B cell (primary cell): Measurements from ENCODE around the gene IRX5. TPM values are rescaled to one million over a fixed set of nuclear protein-coding genes. Genes with fewer than 3 reads are reported as not detected.

ENCODE experiments used
- ATAC-seq: fragments of 200-7000 bp; cut with Tn5 transposase; one replicate; pipeline ENCODE4 v1.10.0; 2021; ENCODE audit warnings: low read depth, mild to moderate bottlenecking, moderate number of reproducible peaks, moderate library complexity
- CTCF ChIA-PET: fragments of 350-600 bp; sonication (Branson Sonifier 250); formaldehyde crosslinking; loops from one replicate; lab custom pipeline; 2021; ENCODE audit warnings: antibody characterized with exemption, inconsistent platforms; lab: Charles Lee
- POLR2A ChIA-PET: fragments of 350-600 bp; sonication (Branson Sonifier 250); formaldehyde crosslinking; loops from one replicate; lab custom pipeline; 2021; ENCODE audit warnings: antibody characterized with exemption; lab: Charles Lee
- DNase-seq: peaks from one replicate; pipeline ENCODE4 v3.0.0; 2013
- H2AFZ ChIP-seq: 2 replicates; pipeline ENCODE4 v1.6.1; 2012; ENCODE audit warnings: mild to moderate bottlenecking, low read depth, low read length; ENCODE audit not compliant: insufficient read depth, poor library complexity, severe bottlenecking
- H3K27ac ChIP-seq, 2 donors: 1 replicate in 1 of 2; 2 replicates in 1 of 2; pipeline ENCODE4 v1.5.1; 2012 to 2013; ENCODE audit warnings: low read length in 2 of 2, mild to moderate bottlenecking in 2 of 2, moderate library complexity in 1 of 2
- H3K27me3 ChIP-seq, 4 experiments: fragments of 200-600 bp in 1 of 4; sonication (generic) in 1 of 4; replicated peaks in 1 of 4; 1 replicate in 2 of 4; 2 replicates in 2 of 4; pipeline versions ENCODE4 v1.6.1 to v1.7.0; 2013 to 2016; ENCODE audit warnings: low read length in 3 of 4, mild to moderate bottlenecking in 2 of 4, mixed read lengths in 1 of 4, moderate library complexity in 1 of 4; ENCODE audit not compliant: insufficient read depth in 4 of 4, control insufficient read depth in 3 of 4; ENCODE audit errors: control extremely low read depth in 1 of 4
- H3K36me3 ChIP-seq, 2 experiments: replicated peaks in 1 of 2; 1 replicate in 1 of 2; 2 replicates in 1 of 2; pipeline versions ENCODE4 v1.6.1 to v1.7.1; 2013; ENCODE audit warnings: low read length in 1 of 2; ENCODE audit not compliant: insufficient read depth in 2 of 2, control insufficient read depth in 1 of 2; ENCODE audit errors: control extremely low read depth in 1 of 2, extremely low read depth in 1 of 2
- H3K4me1 ChIP-seq, 2 donors: fragments of 200-600 bp in 1 of 2; sonication (generic) in 1 of 2; 1 replicate in 1 of 2; 2 replicates in 1 of 2; pipeline versions ENCODE4 v1.5.1 to v1.6.1; 2013 to 2017; ENCODE audit warnings: low read length in 2 of 2; ENCODE audit not compliant: control insufficient read depth in 2 of 2, insufficient read depth in 2 of 2
- H3K4me2 ChIP-seq: replicated peaks from 2 replicates; pipeline ENCODE3; 2012; ENCODE audit warnings: mild to moderate bottlenecking, low read depth, low read length; ENCODE audit not compliant: poor library complexity, severe bottlenecking
- H3K4me3 ChIP-seq, 5 experiments: fragments of 200-600 bp in 1 of 5; sonication (generic) in 1 of 5; 1 replicate in 3 of 5; 2 replicates in 2 of 5; pipeline versions ENCODE4 v1.5.1 to v1.7.0; 2011 to 2016; ENCODE audit warnings: low read length in 4 of 5, mild to moderate bottlenecking in 4 of 5, low read depth in 2 of 5, control low read depth in 1 of 5, moderate library complexity in 1 of 5; ENCODE audit not compliant: insufficient read depth in 1 of 5; ENCODE audit errors: control extremely low read depth in 1 of 5, extremely low read depth in 1 of 5
- H3K79me2 ChIP-seq: fragments of 200-600 bp; sonication (generic); one replicate; pipeline ENCODE4 v1.6.0; 2016; ENCODE audit warnings: low read length; ENCODE audit not compliant: control insufficient read depth, insufficient read depth
- H3K9ac ChIP-seq: fragments of 200-600 bp; sonication (generic); 2 replicates; pipeline ENCODE4 v1.6.1; 2017; ENCODE audit warnings: mild to moderate bottlenecking, low read length, moderate library complexity
- H3K9me3 ChIP-seq, 3 donors: one replicate each; pipeline versions ENCODE4 v1.6.1 to v1.7.1; 2013; ENCODE audit warnings: low read length in 2 of 3; ENCODE audit not compliant: control insufficient read depth in 2 of 3, insufficient read depth in 1 of 3; ENCODE audit errors: control extremely low read depth in 1 of 3
- H4K20me1 ChIP-seq: 2 replicates; pipeline ENCODE4 v1.6.0; 2012; ENCODE audit warnings: mild to moderate bottlenecking, low read length; ENCODE audit not compliant: insufficient read depth, control insufficient read depth, poor library complexity, severe bottlenecking
- H3K27ac Mint-ChIP-seq: one replicate; pipeline ENCODE4 v1.8.0; 2021; ENCODE audit warnings: mixed read lengths
- H3K27me3 Mint-ChIP-seq: one replicate; pipeline ENCODE4 v1.8.0; 2021; ENCODE audit warnings: mixed read lengths
- H3K4me1 Mint-ChIP-seq: one replicate; pipeline ENCODE4 v1.8.0; 2021; ENCODE audit warnings: mixed read lengths
- H3K4me3 Mint-ChIP-seq: one replicate; pipeline ENCODE4 v1.8.0; 2021; ENCODE audit warnings: mixed read lengths
- H3K9me3 Mint-ChIP-seq: one replicate; pipeline ENCODE4 v1.8.0; 2022; ENCODE audit warnings: mixed read lengths; ENCODE audit not compliant: insufficient read depth
- CTCF ChIP-seq: fragments of 200-600 bp; IDR thresholded peaks from one replicate; pipeline ENCODE4 v1.8.0; 2022; ENCODE audit warnings: antibody characterized with exemption, mild to moderate bottlenecking
- EZH2 ChIP-seq: IDR thresholded peaks from 2 replicates; pipeline ENCODE4 v1.6.1; 2012; ENCODE audit warnings: borderline replicate concordance, low read depth, mild to moderate bottlenecking, moderate library complexity, low read length; ENCODE audit not compliant: insufficient read depth, poor library complexity, severe bottlenecking
- WGBS: methylation state at CpG from one replicate; pipeline ENCODE4 v1.1.5; 2013; ENCODE audit warnings: missing lambda C conversion rate; ENCODE audit not compliant: insufficient coverage; 5-methylcytosine and 5-hydroxymethylcytosine counted together
- intact Hi-C: fragments of 100-400 bp; cut with micrococcal nuclease; formaldehyde crosslinking; loops from one replicate; pipeline ENCODE4 v1.10.0; 2022
- polyA plus RNA-seq: library from polyadenylated mRNA; depleted of rRNA; stranded (reverse); fragments of >200 nt; gene quantifications from 2 replicates; pipeline ENCODE4 v1.2.3, GENCODE V29; 2012
- total RNA-seq, 2 donors: library from RNA; stranded (reverse); fragments of 120-200 nt in 1 of 2; gene quantifications; 1 replicate in 1 of 2; 2 replicates in 1 of 2; pipeline versions ENCODE4 v1.2.3 to v1.2.4, GENCODE V29; 2013 to 2022

IRX5 gene
- total and polyA plus RNA-seq, 2 donors (not counting 1 experiment from before 2014, with no cell fraction given) = not detected

- intact Hi-C loops = no loop called here
Observed at GRCh38 chr16:54921206-54921824, 9.3 kb upstream of the IRX5 start.

More at GRCh38 chr16:54921206-54921824, 9.3 kb upstream of the IRX5 start:
- TF ChIP-seq CTCF (no peak), EZH2 (no peak)
- Histone ChIP-seq H3K27ac (no peak overlapping the region), H3K79me2 (no peaks in the 10 kb centered on the region), H3K9ac (no peak overlapping the region), H3K9me3 (peaks cover 0 to under 1% (median 0%) of the 10 kb centered on the region in 3 donors), H3K36me3 (no peaks in the 10 kb centered on the region), H3K4me1 (no peaks in the 10 kb centered on the region), H3K4me2 (no peak overlapping the region), H3K4me3 (no peak overlapping the region), H2AFZ (no peak overlapping the region), H3K27me3 (peaks cover 0 to 18% (median 8%) of the 10 kb centered on the region in 4 experiments), H4K20me1 (no peaks in the 10 kb centered on the region)
- ATAC-seq (no peak), DNase-seq (no peak)
- ChIA-PET POLR2A (no interaction called here), CTCF (no interaction called here)
- H3K4me3 Mint-ChIP-seq = no peak overlapping the region
- WGBS = no CpG with 5 or more reads among the region's 3 CpGs
- H3K4me1 Mint-ChIP-seq = no peaks in the 10 kb centered on the region
- H3K27ac Mint-ChIP-seq = no peak overlapping the region
- H3K9me3 Mint-ChIP-seq = no peaks in the 10 kb centered on the region
- peaks cover 46% of the 10 kb centered on the region for H3K27me3 Mint-ChIP-seq
